ENCODE results near the gene MYH15.

DNA sequence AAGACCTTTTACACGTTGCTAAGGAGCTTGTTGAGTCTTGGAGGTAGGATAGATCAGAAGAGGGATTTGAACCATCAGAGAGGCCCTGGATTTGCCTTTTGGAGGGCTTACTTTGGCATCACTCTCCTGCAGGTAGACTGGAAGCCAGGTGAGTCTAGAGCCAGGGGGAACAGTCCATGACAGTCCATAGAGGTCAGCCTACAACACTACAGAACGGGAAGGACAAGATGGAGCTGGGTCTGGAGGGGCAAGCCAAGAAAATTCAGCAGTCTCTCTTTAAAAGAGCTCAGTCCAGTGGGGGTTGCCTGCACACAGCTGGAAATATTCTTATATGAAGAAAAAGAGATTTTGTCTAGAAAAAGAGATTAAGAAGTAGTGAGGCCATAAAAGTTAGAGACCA is 153.4 kb downstream of the MYH15 start:
- TF ChIP-seq, protein P1, sequence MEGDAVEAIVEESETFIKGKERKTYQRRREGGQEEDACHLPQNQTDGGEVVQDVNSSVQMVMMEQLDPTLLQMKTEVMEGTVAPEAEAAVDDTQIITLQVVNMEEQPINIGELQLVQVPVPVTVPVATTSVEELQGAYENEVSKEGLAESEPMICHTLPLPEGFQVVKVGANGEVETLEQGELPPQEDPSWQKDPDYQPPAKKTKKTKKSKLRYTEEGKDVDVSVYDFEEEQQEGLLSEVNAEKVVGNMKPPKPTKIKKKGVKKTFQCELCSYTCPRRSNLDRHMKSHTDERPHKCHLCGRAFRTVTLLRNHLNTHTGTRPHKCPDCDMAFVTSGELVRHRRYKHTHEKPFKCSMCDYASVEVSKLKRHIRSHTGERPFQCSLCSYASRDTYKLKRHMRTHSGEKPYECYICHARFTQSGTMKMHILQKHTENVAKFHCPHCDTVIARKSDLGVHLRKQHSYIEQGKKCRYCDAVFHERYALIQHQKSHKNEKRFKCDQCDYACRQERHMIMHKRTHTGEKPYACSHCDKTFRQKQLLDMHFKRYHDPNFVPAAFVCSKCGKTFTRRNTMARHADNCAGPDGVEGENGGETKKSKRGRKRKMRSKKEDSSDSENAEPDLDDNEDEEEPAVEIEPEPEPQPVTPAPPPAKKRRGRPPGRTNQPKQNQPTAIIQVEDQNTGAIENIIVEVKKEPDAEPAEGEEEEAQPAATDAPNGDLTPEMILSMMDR (IDR thresholded peaks at IDR 0.05; ENCODE audit: poor library complexity, severe bottlenecking): no peak
- no peak for TF ChIP-seq EZH2 (IDR thresholded peaks at IDR 0.05; ENCODE audit: borderline replicate concordance, insufficient read depth, low read length, poor library complexity, severe bottlenecking)
- TF ChIP-seq MXI1 (conservative IDR thresholded peaks at IDR 0.05; ENCODE audit: poor library complexity, severe bottlenecking): no peak
- no peak for TF ChIP-seq RAD21 (conservative IDR thresholded peaks at IDR 0.05)
- no peak for TF ChIP-seq SMC3 (conservative IDR thresholded peaks at IDR 0.05; ENCODE audit: poor library complexity)
- TF ChIP-seq POLR2AphosphoS5 (IDR thresholded peaks at IDR 0.05): no peak
